Upper lobe of left lung (tissue), 4 donors: Measurements from ENCODE around the gene GPS2.

Experiments used
- CTCF ChIP-seq, 6 experiments: fragments of 450-650 bp in 4 of 6; fragments of 200-600 bp in 2 of 6; sonication (generic) in 2 of 6; IDR thresholded peaks; one replicate each; pipeline ENCODE4 v1.5.1; 2016 to 2019; ENCODE audit warnings: antibody characterized with exemption in 6 of 6
- POLR2A ChIP-seq, 4 donors: fragments of 450-650 bp; IDR thresholded peaks; one replicate each; pipeline ENCODE4 v1.5.1; 2016 to 2017; ENCODE audit warnings: antibody characterized with exemption in 4 of 4, mild to moderate bottlenecking in 2 of 4
- POLR2AphosphoS5 ChIP-seq, 2 donors: sonication (generic); formaldehyde crosslinking; IDR thresholded peaks; one replicate each; pipeline ENCODE4 v1.5.1; 2017; ENCODE audit warnings: antibody characterized with exemption in 2 of 2

- TF ChIP-seq CTCF (IDR thresholded peaks at IDR 0.05) = no peak
- no peak for TF ChIP-seq POLR2A (IDR thresholded peaks at IDR 0.05)
- TF ChIP-seq POLR2AphosphoS5 (IDR thresholded peaks at IDR 0.05) = no peak
These were observed 2.1 kb upstream of the GPS2 start for GRCh38 chr17:7317161-7317803.
